GM12874 (cell line): Measurements from ENCODE around the gene PLD6.

Source experiments
- CTCF ChIP-seq: IDR thresholded peaks from 2 replicates; pipeline ENCODE4 v1.5.1; 2011; ENCODE audit warnings: low read depth, mild to moderate bottlenecking, control low read depth, low read length, moderate library complexity; ENCODE audit not compliant: insufficient read depth

Gene PLD6

GRCh38 chr17:17191961-17192381 lies 14.2 kb downstream of the PLD6 start:
- no peak for TF ChIP-seq CTCF

DNA sequence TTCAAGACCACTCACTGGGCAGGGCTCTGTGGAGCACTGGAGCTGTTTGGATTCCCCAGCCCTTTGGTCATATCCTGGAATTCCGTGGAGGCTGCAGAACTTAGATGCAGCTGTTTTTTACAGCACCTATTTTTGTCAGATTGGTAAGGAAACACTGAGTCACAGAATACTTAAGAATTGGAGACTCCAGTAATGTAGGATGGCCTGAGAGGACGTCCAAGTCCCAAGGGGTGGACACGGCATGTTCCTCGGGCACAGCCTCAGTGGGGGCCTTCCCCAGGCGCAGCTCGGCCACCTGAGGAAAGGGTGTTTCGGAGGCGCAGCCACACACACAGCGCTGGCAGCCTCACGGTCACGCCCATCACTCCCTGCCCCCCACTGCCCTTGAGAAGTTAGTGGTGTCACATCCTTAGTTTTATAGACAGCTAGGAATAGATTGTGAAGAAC lies 14.8 kb downstream of the PLD6 start:
- TF ChIP-seq CTCF: no peak

DNA sequence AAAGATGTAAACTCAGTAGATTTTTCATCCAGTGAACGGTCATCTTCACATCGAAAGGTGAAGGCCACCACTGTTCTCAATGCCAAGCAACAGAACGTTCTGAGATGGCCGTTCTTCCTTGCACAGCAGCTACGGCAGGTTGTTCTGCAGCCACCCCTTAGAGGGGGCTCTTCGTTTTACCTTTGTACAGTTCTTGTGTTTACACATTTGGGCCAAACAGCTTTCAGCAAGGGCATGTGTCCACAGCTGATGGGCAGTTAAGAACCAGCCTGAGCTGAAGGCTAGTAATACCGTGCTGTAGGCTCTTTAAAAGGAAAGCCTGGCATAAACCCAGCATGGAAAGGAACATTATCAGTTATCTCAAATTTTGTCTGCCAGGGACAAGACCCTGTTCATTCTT lies 15.9 kb downstream of the PLD6 start:
- no peak for TF ChIP-seq CTCF

DNA sequence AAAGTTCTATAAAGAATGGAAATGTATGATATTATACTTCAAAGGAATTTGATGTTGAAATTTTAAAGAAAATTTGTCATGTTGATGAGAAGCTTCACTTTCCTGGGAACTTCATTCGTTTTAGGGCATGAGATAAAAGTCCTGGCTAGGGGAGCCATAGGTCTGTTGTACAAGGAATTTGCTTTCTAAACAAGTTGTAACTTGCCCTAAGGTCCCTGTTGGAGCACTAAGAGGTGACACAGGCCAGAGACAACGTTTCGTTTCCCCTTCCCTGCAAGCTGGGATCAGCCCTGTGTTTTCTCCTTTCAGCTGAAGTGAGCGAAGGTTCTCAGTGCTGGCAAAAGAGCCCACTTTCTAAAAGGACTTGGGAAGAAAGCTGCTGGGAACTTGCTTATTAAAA lies 16.6 kb downstream of the PLD6 start:
- no peak for TF ChIP-seq CTCF

- TF ChIP-seq CTCF: no peak
Measured at GRCh38 chr17:17188586-17188985, 17.5 kb downstream of the PLD6 start.

GRCh38 chr17:17186551-17187505 lies 19.3 kb downstream of the PLD6 start:
- TF ChIP-seq CTCF: no peak

DNA sequence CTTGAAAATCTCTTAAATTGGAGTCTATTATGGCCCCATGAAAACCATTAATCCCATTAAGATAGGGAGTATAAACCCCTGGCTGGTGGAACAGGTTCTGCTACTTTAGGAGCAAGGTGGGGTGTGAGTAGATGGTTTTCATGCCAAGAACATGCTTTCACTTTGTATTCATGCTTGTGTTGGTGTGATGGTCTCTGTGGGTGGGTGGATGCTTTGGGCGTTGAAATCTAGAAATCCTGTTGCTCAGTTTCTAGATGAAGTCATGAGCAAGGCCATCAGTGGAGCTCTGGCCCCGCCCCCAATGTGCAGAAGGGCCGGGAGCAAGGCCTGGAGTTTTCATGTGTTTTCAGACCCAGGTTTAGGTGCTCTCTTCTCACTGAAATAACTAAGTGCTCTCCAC lies 20.1 kb downstream of the PLD6 start:
- no peak for TF ChIP-seq CTCF
